ENCODE results near the gene AGXT. TPM values are rescaled to one million over a fixed set of nuclear protein-coding genes. Genes with fewer than 3 reads are reported as not detected.

Gene AGXT
- total RNA-seq, 1 donor from 2014 or later = not detected

- Mint-ChIP-seq H3K27me3 (ENCODE audit: unreplicated experiment) (peaks cover 2% of the 10 kb centered on the region), H3K36me3 (ENCODE audit: unreplicated experiment) (no peaks in the 10 kb centered on the region), H3K4me3 (ENCODE audit: unreplicated experiment) (no peak overlapping the region), H3K27ac (ENCODE audit: unreplicated experiment) (no peak overlapping the region), H3K4me1 (ENCODE audit: low read depth, unreplicated experiment) (no peaks in the 10 kb centered on the region), H3K9me3 (ENCODE audit: unreplicated experiment) (peaks cover 9% of the 10 kb centered on the region)
- no peak for TF ChIP-seq CTCF (IDR thresholded peaks at IDR 0.05; ENCODE audit: partially characterized antibody, unreplicated experiment)
- peak; percentile 12 for DNase-seq
Observed at GRCh38 chr2:240902615-240903041, 34.0 kb downstream of the AGXT start.

GRCh38 chr2:240903191-240904060 lies 34.8 kb downstream of the AGXT start:
- peak; percentile 12 for DNase-seq
- no peak for TF ChIP-seq CTCF (IDR thresholded peaks at IDR 0.05; ENCODE audit: partially characterized antibody, unreplicated experiment)
- no peaks in the 10 kb centered on the region for H3K36me3 Mint-ChIP-seq (ENCODE audit: unreplicated experiment)
- H3K4me1 Mint-ChIP-seq (ENCODE audit: low read depth, unreplicated experiment) = no peaks in the 10 kb centered on the region
- peaks cover 9% of the 10 kb centered on the region for H3K9me3 Mint-ChIP-seq (ENCODE audit: unreplicated experiment)
- H3K27me3 Mint-ChIP-seq (ENCODE audit: unreplicated experiment) = peaks cover 2% of the 10 kb centered on the region
- H3K4me3 Mint-ChIP-seq (ENCODE audit: unreplicated experiment) = no peak overlapping the region
- H3K27ac Mint-ChIP-seq (ENCODE audit: unreplicated experiment) = no peak overlapping the region

- Mint-ChIP-seq H3K36me3 (ENCODE audit: unreplicated experiment) (no peaks in the 10 kb centered on the region), H3K4me3 (ENCODE audit: unreplicated experiment) (no peak overlapping the region), H3K9me3 (ENCODE audit: unreplicated experiment) (peaks cover 9% of the 10 kb centered on the region), H3K27ac (ENCODE audit: unreplicated experiment) (no peak overlapping the region), H3K27me3 (ENCODE audit: unreplicated experiment) (peaks cover 2% of the 10 kb centered on the region), H3K4me1 (ENCODE audit: low read depth, unreplicated experiment) (no peaks in the 10 kb centered on the region)
- peak; percentile 22 for DNase-seq
- no peak for TF ChIP-seq CTCF (IDR thresholded peaks at IDR 0.05; ENCODE audit: partially characterized antibody, unreplicated experiment)
Observed at GRCh38 chr2:240904216-240905175, 35.9 kb downstream of the AGXT start.

- Mint-ChIP-seq H3K4me1 (ENCODE audit: low read depth, unreplicated experiment) (peaks cover 2% of the 10 kb centered on the region), H3K9me3 (ENCODE audit: unreplicated experiment) (peaks cover 9% of the 10 kb centered on the region), H3K4me3 (ENCODE audit: unreplicated experiment) (no peak overlapping the region), H3K27ac (ENCODE audit: unreplicated experiment) (no peak overlapping the region), H3K27me3 (ENCODE audit: unreplicated experiment) (peaks cover 2% of the 10 kb centered on the region), H3K36me3 (ENCODE audit: unreplicated experiment) (no peaks in the 10 kb centered on the region)
- no peak for TF ChIP-seq CTCF (IDR thresholded peaks at IDR 0.05; ENCODE audit: partially characterized antibody, unreplicated experiment)
- DNase-seq = peak; percentile 4
Observed at GRCh38 chr2:240905176-240905781, 36.7 kb downstream of the AGXT start.

Measured in glutamatergic neuron (in vitro differentiated cells).